Measurements from ENCODE around the gene FBXW8.

The FBXW8 gene

DNA sequence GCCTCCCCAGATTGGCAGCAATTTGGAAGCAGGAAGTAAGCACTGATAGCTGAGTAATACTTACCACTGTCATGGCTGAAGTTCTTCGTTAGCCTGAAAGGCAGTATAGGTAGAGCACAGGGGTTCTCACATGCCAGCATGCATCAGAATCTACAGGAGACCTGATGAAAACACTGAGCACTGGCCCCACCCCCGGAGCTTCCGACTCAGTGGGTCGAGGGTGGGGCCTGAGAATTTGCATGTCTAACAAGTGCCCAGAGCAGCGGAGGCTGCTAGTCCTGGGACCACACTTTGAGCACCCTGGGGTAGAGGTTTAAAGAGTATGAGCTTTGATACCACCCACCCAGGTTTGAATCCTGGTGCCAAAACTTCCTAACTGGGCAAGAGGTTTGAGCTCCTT lies 89.6 kb downstream of the FBXW8 start:
- no peak for DNase-seq

DNA sequence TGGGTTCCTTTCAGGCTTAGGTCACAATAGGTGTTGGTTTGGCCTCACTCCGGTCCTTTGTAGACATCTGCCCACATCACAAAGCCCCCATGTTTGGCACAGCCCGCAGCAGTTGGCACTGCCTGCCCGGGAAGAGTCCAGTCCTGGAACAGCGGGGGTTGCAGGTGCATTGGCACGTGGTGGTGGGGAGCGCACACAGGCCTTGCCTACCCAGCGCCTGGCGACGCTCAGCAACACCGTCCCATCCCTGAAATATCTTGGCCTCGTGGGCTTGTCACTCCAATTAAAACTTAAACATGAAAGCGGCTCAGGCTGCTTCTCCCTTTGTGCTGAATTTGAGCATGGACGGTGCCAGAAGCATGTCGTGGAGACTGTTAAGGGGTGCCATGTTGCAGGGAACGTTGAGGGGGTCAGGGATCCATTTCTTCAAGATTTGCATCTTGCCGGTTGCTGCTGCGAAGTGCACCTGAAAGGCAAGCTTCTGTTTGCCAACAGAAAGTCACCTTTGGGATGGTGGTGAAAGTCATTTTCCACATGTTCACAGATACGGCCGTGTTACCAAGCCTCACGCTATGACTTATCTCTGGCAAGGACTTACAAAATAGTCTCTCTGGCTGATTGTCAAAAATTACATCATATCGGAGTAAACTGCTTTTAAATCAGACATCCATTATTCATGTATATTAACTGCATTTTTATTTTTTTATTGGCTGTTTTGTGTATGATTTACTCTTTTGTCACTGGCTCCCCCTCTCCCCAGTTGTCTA lies 91.5 kb downstream of the FBXW8 start:
- DNase-seq = no peak

DNA sequence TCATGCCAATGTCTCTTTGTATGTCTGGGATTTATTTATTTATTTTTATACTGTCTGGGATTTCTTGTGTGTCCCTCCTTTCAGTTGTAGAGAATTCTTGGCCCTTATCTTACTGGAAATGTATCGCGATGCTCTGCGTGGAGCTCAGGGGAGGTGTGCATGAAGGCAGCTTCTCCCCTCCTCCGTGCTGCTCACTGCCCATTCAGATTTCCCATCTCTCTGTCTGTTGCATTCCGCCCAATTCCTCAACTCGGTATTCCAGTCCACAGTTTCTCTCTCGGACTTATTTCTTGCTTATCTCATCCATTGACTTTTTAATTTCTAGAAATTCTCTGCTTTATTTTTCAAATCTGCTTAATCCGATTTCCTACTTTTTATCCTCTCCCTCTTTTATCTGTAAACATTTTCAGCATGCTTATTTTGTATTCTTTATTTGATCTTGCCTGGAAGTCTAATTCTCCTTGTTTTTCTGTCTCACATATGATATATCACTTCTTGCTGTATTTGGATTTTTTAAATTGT lies 93.2 kb downstream of the FBXW8 start:
- no peak for DNase-seq

GRCh38 chr12:117005417-117006046 lies 94.8 kb downstream of the FBXW8 start:
- DNase-seq = no peak

DNA sequence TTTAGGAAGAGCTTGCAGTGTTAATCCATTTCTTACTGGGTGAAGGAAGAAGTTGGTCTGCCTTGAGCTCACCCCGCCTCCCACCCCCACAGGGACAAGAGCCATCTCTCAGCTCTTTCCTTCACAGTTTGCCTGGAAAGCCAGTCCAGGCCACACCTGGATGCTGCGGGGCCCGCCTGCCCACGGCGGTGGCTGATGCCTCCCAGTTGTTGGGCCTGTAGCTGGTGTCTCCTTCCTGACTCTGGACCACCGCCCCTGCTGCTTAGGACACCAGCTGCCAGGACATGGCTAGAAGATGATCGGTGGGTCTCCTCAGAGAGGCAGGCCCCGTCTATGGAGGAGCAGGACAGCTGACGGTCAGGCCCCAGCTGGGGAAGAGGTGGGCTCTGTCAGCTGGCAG lies 95.6 kb downstream of the FBXW8 start:
- DNase-seq = no peak

- no peak for DNase-seq
Observed at GRCh38 chr12:117007577-117007976, 96.8 kb downstream of the FBXW8 start.

- no peak for DNase-seq
Observed at GRCh38 chr12:117009759-117010158, 99.0 kb downstream of the FBXW8 start.

DNA sequence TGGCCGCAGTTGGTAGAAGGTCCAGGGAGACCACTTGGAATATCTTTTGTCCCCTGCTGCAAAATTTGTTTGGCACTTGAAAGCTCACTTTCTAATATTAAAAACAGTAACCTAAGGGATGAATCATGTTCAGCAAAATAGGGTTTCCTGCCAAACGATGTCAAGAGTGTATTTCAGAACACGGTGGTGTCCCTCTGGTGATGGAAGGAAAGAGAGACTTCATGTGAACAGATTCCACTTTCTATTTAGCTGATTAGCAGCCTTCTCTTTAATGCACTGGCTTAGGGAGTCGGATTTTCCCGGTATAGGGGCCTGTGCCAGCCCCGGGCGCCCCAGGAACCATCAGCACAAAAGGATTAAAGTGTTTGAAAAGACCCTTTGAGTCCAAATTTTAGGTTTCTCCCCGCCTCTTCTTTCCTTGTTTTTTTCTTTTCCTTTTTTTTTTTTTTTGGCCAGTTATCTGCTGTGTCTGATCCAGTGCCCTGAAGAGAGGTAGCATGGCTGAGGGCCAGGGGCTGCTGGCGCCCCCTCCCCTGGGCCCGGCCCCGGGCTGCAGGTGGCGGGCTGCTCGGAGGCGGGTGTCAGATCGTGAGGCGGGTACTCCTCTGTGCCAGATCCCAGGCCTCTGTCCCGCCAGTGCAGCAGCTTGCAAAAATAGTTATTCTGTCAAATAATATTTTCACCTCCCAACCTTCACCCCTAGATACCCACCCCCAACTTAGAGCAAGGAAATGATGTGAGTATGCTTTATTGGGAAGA lies 100.1 kb downstream of the FBXW8 start:
- no peak for DNase-seq

DNA sequence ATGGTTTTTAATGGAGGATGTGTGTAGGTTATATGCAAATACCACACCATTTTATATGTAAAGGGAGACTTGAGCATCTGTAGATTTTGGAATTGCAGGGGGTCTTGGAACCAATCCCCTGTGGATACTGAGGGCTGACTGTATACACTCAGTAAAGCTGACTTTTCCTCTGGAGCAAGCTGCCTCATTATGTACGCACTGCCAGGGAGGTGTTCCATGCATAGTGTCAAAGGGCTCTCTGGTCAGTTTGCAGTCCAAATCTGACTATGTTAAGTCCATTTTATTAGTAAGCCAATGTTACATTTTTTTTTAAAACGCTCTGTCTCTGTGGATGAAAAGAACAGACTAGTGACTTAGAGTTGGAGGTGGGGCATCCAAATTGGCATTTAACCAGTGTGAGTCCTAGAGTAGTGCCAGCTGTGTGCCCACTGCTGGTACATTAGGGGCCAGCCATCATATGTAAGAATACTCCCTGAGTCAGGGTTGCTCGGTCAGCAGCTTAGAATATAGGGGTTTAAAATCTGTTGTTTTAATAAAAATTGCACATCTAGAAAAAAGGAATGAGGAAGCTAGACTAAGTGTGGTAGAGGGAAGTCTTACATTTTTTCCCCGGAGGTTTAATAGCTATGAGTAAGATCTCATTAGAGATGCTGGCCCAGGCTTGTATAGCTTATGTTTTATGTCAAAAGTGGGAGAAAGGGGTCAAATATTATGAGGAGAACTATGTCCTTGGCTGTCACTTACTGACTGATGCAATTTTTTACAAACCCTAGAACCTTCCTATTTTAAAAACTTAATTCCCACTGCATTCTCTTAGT lies 101.4 kb downstream of the FBXW8 start:
- DNase-seq = no peak

DNA sequence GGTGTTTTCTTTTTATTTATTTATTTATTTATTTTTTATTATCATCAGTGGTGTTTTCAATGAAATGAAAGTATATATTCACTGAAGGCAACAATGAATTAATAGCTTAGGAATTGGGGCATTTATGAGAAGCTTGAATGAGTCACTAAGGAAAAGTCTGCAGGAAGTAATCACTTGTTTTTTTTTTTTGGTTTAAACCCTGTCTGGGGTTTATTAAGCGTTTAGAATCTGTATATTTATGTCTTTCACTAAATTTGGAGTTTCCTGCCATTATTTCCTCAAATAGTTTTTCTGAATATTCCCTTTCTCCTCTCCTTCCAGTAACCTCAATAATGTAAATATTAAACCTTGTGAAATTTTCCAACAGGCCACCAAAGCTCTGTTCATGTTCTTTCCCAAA lies 103.0 kb downstream of the FBXW8 start:
- no peak for DNase-seq

DNA sequence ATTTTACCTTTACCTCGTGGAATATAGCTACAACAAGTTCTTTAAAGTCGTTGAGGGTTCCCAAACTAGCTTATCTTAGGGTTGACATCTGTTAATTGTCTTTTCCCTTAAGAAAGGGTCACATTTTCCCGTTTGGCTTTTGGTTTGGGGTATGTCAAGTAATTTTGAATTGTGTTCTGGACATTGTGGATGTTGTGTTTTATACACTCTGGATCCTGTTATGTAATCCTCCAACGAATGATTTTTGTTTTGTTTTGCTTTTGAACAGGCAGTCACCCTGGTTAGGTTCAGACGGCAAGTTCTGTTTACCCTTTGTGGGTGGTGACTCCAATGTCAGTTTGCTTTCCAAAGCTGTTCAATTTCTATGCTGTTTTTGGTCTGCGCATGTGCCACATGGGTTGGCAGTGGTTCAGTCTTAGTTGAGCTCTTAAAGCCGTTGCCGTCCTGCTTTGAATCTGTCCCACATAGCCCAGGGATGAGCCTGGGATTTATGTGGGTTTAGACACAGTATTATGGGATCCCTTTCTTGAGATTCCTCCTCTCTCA lies 103.7 kb downstream of the FBXW8 start:
- no peak for DNase-seq

DNA sequence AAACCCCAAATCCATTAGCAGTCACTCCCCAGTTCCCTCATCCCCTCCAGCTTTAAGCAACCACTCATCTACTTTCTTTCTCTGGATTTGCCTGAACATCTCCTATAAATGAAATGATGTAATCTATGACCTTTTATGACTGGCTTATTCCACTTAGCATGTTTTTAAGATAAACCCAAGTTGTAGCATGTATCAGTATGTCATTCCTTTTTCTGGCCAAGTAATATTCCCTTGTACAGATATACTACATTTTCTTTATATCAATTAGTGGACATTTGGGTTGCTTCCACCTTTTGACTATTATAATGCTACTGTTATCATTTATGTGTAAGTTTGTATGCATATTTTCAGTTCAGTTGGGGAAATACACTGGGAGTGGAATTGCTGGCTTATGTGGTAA lies 105.1 kb downstream of the FBXW8 start:
- no peak for DNase-seq

- no peak for DNase-seq
Observed at GRCh38 chr12:117017807-117018206, 107.1 kb downstream of the FBXW8 start.

DNA sequence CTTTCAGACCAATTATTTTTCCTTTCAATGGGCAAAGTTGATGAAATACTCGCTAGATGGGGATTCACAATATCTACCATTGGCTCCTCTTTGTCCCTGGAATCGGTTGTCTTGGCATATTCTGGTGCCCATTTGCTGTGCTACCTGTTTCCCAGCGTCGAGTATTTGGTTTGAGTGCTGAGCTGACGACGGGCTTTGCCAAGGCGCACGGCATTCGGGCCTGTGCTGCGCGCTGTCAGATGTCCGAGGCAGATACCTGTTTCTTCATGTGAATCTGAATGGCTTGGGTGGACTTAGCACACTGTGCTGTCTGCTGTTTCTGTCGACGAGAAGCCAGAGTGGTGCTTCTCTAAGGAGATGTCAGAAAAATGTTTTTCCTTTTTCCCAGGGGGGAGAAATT lies 107.5 kb downstream of the FBXW8 start:
- DNase-seq = no peak

DNA sequence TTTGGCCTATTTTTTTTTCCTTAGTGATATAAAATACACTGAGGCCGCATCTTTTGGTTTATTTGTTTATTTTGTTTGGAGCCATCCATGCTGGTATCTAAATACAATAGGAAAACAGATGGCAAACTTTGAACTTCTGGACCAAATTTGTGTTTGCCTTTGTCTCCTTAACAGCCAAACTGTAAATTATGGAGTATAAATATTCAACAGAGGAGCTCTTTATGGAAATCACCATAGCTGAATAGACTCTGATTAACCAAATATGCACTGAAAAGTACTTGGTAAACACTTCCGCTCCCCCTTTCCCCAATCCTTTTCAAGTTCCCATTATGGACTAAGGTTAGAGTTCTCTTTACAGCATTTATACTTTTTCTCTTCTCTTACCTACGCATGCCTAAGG lies 107.9 kb downstream of the FBXW8 start:
- DNase-seq = no peak

- no peak for DNase-seq
Observed at GRCh38 chr12:117019866-117020265, 109.1 kb downstream of the FBXW8 start.

- DNase-seq = no peak
Observed at GRCh38 chr12:117020536-117021220, 109.9 kb downstream of the FBXW8 start.

DNA sequence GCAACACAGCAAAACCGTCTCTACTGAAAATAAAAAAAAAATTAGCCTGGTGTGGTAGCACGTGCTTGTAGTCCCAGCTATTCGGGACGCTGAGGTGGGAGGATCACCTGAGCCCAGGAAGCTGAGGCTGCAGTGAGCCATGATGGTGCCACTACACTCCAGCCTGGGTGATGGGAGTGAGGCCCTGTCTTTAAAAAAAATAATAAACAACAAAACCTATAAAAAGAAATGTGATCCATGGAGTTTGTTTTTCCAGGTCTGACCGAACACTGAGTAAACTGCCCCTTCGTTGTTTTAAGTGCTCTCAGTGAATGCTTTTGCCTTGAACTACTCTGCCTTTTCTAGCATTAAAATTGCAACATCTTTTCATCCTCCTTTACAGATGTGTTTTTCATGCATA lies 111.7 kb downstream of the FBXW8 start:
- no peak for DNase-seq

- peak; percentile 73 for DNase-seq
Observed at GRCh38 chr12:117023998-117024960, 113.5 kb downstream of the FBXW8 start.

GRCh38 chr12:117024961-117025480 lies 114.3 kb downstream of the FBXW8 start:
- no peak for DNase-seq

All from NCI-H510A treated with DMSO at 0.1 percent for 48 hours (cell line).